Effector memory CD4-positive, alpha-beta T cell (primary cell): ENCODE data around the gene BAG3.
A peak's percentile ranks its signal among the peaks of the same experiment; 100 is the strongest.

Experiments
- DNase-seq, 3 donors: peaks; one replicate each; pipeline ENCODE4 v3.0.0-alpha.2; 2020
- H3K27ac ChIP-seq: 2 replicates; pipeline ENCODE4 v1.7.0; 2013; ENCODE audit warnings: mild to moderate bottlenecking, low read length, moderate library complexity; ENCODE audit not compliant: insufficient read depth, poor library complexity, severe bottlenecking
- H3K27me3 ChIP-seq: replicated peaks from 2 replicates; pipeline ENCODE4 v1.7.0; 2013; ENCODE audit warnings: mild to moderate bottlenecking, low read length; ENCODE audit not compliant: insufficient read depth, control insufficient read depth, poor library complexity, severe bottlenecking
- H3K36me3 ChIP-seq: 2 replicates; pipeline ENCODE4 v1.7.0; 2013; ENCODE audit warnings: mild to moderate bottlenecking, low read length, moderate library complexity; ENCODE audit not compliant: control insufficient read depth, insufficient read depth
- H3K4me1 ChIP-seq: 2 replicates; pipeline ENCODE4 v1.7.0; 2013; ENCODE audit warnings: low read length, mild to moderate bottlenecking; ENCODE audit not compliant: control insufficient read depth, insufficient read depth, poor library complexity, severe bottlenecking
- H3K4me3 ChIP-seq: 2 replicates; pipeline ENCODE4 v1.7.0; 2013; ENCODE audit warnings: low read length, low read depth, mild to moderate bottlenecking; ENCODE audit not compliant: insufficient read depth, poor library complexity, severe bottlenecking
- H3K9me3 ChIP-seq: 2 replicates; pipeline ENCODE4 v1.7.0; 2013; ENCODE audit warnings: mild to moderate bottlenecking, low read length, moderate library complexity; ENCODE audit not compliant: control insufficient read depth

BAG3 gene

DNA sequence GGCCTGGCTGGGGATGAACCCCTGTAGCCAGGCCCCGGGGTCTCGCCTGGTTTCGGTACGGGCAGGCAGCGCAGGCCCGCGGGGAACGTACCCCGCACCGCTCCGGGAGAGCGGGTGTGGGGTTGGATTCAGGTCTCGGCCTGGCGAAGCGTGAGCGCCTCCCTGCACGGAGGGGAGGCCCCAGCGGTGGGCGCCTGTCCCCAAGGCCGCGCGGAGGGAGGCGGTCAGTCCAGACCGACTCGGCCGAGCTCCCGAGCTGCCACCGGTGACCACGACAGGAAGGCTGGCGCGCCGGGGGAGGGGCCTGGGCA is 74.3 kb downstream of the BAG3 start:
- peaks cover 9% of the 10 kb centered on the region for H3K4me1 ChIP-seq
- H3K4me3 ChIP-seq = peak overlapping the region; percentile 84
- peak overlapping the region; percentile 63 for H3K27ac ChIP-seq

DNA sequence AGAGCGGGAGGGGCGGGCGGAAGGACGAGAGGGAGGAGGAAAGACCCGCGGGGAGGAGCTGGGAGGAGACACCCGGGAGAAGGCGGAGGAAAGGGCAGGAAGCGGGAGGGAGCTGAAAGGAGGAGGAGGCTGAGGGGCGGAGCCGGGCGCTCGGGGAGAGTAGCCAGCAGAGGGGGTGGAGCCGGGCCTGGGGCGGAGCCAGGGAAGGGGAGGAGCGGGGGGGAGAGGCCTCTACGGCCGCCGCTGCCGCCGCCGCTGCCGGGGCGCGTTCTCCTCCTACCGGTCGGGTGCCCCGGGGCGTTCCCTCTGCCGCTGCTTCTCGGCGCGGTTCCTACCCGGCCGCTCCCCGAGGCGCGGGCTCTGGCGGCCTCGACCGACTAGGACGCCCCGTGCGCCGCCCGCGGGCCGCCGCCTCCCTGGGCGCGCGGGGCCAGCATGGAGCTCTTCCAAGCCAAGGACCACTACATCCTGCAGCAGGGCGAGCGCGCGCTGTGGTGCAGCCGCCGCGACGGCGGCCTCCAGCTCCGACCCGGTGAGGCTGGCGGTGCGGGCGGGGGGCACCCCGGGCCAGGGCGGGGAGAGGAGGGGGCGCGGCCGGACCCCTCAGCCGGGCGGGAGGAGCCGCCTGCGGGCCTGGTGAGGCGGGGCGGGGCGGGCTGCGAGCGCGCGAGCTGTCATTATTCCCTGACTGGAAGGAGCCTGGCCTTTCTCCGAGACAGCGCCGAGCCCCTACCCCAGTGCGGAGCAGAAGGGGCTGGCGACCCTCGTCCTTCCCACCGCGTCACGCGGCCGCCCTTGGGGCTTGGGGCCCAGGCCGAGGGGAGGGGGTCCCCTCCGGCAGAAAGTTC is 74.9 kb downstream of the BAG3 start, which contains the start of gene INPP5F:
TSS of gene INPP5F (plus strand) at position 223 of the 848 bp plus-strand sequence. CDS start at position 436, 213 bp downstream.
- Histone ChIP-seq H3K9me3 (no peaks in the 10 kb centered on the region), H3K27ac (peak within 1 kb of the TSS; percentile 63), H3K36me3 (no peaks in the 10 kb centered on the region), H3K4me1 (peaks cover 9% of the 10 kb centered on the region), H3K27me3 (no peaks in the 10 kb centered on the region), H3K4me3 (peak within 1 kb of the TSS; percentile 84)
- DNase-seq = peak; percentile 97 to 99 (median 99)

More for the DNA sequence above, 74.3 kb downstream of the BAG3 start:
- no peaks in the 10 kb centered on the region for H3K9me3 ChIP-seq
- H3K27me3 ChIP-seq = no peaks in the 10 kb centered on the region
- no peaks in the 10 kb centered on the region for H3K36me3 ChIP-seq
- no peak for DNase-seq

DNA sequence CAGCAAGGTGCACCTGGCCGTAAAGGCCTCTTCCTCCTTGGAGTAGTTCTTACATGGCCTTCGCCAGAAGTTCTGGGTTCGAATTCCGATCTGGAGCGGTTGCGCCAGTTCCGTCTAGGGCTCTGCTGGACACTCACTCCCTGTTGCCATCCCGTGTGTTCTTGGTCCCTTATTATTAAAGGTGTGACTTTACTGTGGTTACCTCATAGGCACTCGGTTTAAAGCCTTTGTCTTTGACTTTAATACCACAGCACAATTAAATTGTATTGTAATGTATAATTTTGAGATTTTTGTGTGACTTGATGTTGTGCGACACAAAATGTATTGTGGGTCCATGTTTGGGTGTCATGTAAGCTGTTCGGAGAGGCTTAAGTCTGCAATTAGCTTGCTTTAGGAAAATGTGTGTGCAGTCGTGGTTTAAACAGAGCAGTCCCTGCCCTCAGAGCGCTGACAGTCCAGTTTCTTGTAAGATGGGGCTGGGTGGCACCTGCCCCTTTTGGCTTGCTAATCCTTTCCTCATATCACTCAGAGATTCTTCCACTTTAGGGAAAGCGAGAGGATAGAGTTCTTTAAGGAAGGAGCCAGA is 75.6 kb downstream of the BAG3 start:
- H3K4me3 ChIP-seq = peak overlapping the region; percentile 84
- H3K4me1 ChIP-seq = peaks cover 9% of the 10 kb centered on the region
- H3K36me3 ChIP-seq = no peaks in the 10 kb centered on the region
- DNase-seq = no peak
- H3K9me3 ChIP-seq = no peaks in the 10 kb centered on the region
- H3K27ac ChIP-seq = peak overlapping the region; percentile 62
- H3K27me3 ChIP-seq = no peaks in the 10 kb centered on the region
